ENCODE data around the gene RLF. TPM values are rescaled to one million over a fixed set of nuclear protein-coding genes. Genes with fewer than 3 reads are reported as not detected.
A peak's percentile ranks its signal among the peaks of the same experiment; 100 is the strongest.

The RLF gene
- total RNA-seq, 1 donor from 2014 or later = 12.1 TPM

DNA sequence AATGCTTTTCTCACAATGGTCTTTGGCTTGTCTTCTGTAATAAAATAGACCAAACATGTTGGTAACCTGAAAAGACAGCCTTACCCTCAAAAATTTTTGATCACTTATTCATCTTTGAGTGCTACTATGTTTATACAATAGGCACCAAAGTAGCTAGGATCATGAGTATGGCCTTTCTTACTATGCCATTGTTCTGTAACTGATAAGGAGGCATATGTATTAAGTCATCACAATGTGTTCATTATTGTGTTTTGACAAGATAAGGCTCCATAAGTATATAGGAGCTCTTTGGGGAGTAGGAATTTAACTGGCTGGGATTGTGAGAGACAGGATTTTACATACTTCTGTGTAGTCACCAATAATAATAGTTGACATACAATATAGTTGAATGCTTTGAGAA is 87.2 kb downstream of the RLF start:
- DNase-seq (ENCODE audit: low read depth) = no peak
- no peak overlapping the region for H3K4me3 ChIP-seq (ENCODE audit: low read depth, low read length)
- no peak for TF ChIP-seq CTCF (conservative IDR thresholded peaks at IDR 0.05; ENCODE audit: low read depth, low read length)

DNA sequence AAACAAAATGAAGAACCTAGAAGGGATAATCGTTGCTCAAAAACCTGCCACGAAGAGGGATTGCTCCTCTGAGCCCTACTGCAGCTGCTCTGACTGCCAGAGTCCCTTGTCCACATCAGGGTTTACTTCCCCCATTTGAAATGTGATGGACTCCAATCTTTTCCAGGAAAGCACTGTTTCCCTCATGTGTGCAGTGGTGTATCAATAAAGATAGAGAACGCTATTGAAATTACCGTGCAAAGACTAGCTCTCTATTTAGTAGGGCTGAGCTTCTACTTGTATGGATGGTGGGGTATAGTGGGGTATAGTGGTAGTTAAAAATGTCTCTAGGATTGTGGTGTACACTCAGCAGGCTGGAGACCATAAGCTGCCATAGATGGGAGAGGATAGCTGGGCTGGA is 90.3 kb downstream of the RLF start:
- DNase-seq (ENCODE audit: low read depth) = no peak
- no peak overlapping the region for H3K4me3 ChIP-seq (ENCODE audit: low read depth, low read length)

GRCh38 chr1:40252601-40253000 is 91.4 kb downstream of the RLF start:
- H3K4me3 ChIP-seq (ENCODE audit: low read depth, low read length) = no peak overlapping the region
- TF ChIP-seq CTCF (conservative IDR thresholded peaks at IDR 0.05; ENCODE audit: low read depth, low read length) = no peak
- DNase-seq (ENCODE audit: low read depth) = no peak

More for the DNA sequence above, 90.3 kb downstream of the RLF start:
- TF ChIP-seq CTCF (conservative IDR thresholded peaks at IDR 0.05; ENCODE audit: low read depth, low read length) = no peak

GRCh38 chr1:40255231-40255630 is 94.0 kb downstream of the RLF start:
- H3K4me3 ChIP-seq (ENCODE audit: low read depth, low read length) = no peak overlapping the region
- DNase-seq (ENCODE audit: low read depth) = no peak
- no peak for TF ChIP-seq CTCF (conservative IDR thresholded peaks at IDR 0.05; ENCODE audit: low read depth, low read length)

DNA sequence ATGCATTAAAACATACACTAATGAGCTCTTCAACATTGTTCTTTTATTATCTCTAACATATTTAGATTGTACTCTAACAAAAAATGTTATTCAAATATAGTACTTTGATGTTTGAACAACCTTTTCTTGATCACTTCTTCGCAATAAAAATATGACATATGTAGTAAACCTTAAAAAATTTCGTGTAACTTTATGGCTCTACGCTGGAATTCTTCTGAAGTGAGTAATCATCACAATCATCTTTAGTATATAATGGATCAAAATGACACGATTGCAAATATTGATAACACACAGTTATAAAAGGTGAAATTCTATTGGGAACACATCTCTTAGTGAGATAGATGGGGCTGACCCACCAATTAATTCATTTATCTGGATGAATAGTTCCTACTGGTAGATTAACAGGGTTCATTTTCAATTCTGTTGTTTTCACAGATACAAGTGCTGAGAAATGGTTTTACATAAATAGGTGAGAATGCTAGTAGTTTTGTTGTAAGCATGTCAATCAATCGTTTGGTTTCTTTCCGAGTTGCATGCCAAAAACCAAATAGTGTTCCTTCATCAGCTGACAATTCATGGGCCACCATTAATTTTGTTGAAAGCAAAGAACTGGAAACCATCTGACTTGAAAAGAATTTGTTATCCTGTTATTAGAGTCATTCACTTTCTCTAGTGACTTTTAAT is 95.4 kb downstream of the RLF start:
- peak overlapping the region; percentile 98 for H3K4me3 ChIP-seq (ENCODE audit: low read depth, low read length)
- DNase-seq (ENCODE audit: low read depth) = no peak
- TF ChIP-seq CTCF (conservative IDR thresholded peaks at IDR 0.05; ENCODE audit: low read depth, low read length) = no peak

DNA sequence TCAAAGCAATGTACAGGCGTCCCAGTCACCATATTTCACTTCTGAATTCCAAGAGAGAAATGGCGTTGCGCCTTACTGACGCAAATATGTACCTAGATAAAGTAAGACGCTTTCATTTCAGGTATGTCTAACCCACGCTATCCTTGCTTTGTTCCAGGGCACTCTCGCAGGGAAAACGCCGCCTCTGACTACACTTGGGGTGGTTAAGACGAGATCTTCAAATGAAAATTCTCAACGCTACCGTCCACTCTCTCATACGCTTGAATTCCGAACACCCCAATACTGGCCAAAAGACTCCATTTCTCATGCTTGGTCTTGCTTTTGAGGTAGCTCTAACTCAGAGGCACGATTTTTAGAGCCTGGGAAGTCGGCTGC is 96.1 kb downstream of the RLF start:
- TF ChIP-seq CTCF (conservative IDR thresholded peaks at IDR 0.05; ENCODE audit: low read depth, low read length) = no peak
- peak overlapping the region; percentile 98 for H3K4me3 ChIP-seq (ENCODE audit: low read depth, low read length)
- DNase-seq (ENCODE audit: low read depth) = no peak

Data from epithelial cell of proximal tubule (primary cell).